Right atrium auricular region (tissue), 2 donors: ENCODE measurements around the gene PDE1A. TPM values are rescaled to one million over a fixed set of nuclear protein-coding genes. Genes with fewer than 3 reads are reported as not detected.

Experiments
- DNase-seq: peaks from one replicate; pipeline ENCODE4 v3.0.0-alpha.2; 2019; ENCODE audit warnings: low spot score
- H3K27ac ChIP-seq, 2 donors: fragments of 200-600 bp; sonication (generic); 1 replicate in 1 of 2; 2 replicates in 1 of 2; pipeline ENCODE4 v1.5.1; 2016 to 2019
- H3K27me3 ChIP-seq, 2 donors: fragments of 200-600 bp; sonication (generic); one replicate each; pipeline versions ENCODE4 v1.5.1 to v1.6.0; 2017 to 2019
- H3K36me3 ChIP-seq: fragments of 200-600 bp; sonication (generic); one replicate; pipeline ENCODE4 v1.5.1; 2016
- H3K4me1 ChIP-seq, 2 donors: fragments of 200-600 bp; sonication (generic); one replicate each; pipeline versions ENCODE4 v1.5.1 to v1.6.0; 2017 to 2019
- H3K4me3 ChIP-seq, 2 donors: fragments of 200-600 bp; sonication (generic); 1 replicate in 1 of 2; 2 replicates in 1 of 2; pipeline ENCODE4 v1.5.1; 2017 to 2019; ENCODE audit warnings: mild to moderate bottlenecking in 1 of 2, moderate library complexity in 1 of 2
- H3K9me3 ChIP-seq, 2 donors: fragments of 200-600 bp; sonication (generic); one replicate each; pipeline ENCODE4 v1.5.1; 2019
- total RNA-seq, 2 donors: library from RNA; depleted of rRNA; stranded (reverse); fragments of >200 nt; gene quantifications; one replicate each; pipeline ENCODE4 v1.1.0, GENCODE V29; 2016
- TF ChIP-seq, protein P1 (sequence below), 2 donors: fragments of 200-600 bp; sonication (generic); IDR thresholded peaks; one replicate each; pipeline ENCODE4 v1.5.1; 2019; ENCODE audit warnings: antibody characterized with exemption in 2 of 2

Gene PDE1A
- total RNA-seq, 2 donors from 2014 or later: 7.0 to 10.7 TPM

DNA sequence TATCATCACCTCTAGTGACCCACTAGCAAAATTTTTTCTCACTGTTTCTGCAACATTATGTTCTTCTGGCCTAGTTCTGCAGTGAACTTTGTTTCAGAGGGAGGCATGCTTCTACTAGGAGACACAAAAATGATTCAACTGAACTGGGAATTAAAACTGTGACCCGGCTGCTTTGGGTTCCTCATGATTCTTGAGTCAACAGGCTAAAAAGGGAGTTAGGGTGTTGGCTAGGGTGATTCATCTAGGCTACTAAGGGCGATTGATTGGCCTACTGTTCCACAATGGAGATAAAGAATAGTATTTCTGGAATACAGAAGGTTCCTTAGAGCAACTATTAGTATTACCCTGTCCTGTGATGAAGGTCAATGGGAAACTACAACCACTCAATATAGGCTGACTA, 261.6 kb downstream of the PDE1A start:
- Histone ChIP-seq H3K4me1 (no peaks in the 10 kb centered on the region), H3K36me3 (no peaks in the 10 kb centered on the region), H3K9me3 (no peaks in the 10 kb centered on the region), H3K4me3 (no peak overlapping the region), H3K27me3 (no peaks in the 10 kb centered on the region), H3K27ac (no peak overlapping the region)
- DNase-seq: no peak
- TF ChIP-seq, protein P1, sequence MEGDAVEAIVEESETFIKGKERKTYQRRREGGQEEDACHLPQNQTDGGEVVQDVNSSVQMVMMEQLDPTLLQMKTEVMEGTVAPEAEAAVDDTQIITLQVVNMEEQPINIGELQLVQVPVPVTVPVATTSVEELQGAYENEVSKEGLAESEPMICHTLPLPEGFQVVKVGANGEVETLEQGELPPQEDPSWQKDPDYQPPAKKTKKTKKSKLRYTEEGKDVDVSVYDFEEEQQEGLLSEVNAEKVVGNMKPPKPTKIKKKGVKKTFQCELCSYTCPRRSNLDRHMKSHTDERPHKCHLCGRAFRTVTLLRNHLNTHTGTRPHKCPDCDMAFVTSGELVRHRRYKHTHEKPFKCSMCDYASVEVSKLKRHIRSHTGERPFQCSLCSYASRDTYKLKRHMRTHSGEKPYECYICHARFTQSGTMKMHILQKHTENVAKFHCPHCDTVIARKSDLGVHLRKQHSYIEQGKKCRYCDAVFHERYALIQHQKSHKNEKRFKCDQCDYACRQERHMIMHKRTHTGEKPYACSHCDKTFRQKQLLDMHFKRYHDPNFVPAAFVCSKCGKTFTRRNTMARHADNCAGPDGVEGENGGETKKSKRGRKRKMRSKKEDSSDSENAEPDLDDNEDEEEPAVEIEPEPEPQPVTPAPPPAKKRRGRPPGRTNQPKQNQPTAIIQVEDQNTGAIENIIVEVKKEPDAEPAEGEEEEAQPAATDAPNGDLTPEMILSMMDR (IDR thresholded peaks at IDR 0.05): no peak

DNA sequence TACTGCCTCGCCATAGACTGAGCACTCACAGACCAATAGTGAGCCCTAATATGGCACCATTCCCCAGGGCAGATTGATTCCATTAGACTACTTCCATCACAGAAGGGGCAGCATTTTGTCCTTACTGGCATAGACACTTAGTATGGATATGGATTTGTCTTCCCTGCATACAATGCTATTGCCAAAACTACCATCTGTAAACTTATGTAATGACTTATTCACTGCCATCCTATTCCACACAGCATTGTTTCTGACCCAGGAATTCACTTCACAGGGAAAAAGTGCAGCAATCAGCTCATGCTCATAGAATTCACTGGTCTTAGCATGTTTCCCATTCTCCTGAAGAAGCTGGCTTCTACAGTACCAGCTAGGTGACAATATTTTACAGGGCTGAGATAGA, 262.1 kb downstream of the PDE1A start:
- no peaks in the 10 kb centered on the region for H3K27me3 ChIP-seq

DNA sequence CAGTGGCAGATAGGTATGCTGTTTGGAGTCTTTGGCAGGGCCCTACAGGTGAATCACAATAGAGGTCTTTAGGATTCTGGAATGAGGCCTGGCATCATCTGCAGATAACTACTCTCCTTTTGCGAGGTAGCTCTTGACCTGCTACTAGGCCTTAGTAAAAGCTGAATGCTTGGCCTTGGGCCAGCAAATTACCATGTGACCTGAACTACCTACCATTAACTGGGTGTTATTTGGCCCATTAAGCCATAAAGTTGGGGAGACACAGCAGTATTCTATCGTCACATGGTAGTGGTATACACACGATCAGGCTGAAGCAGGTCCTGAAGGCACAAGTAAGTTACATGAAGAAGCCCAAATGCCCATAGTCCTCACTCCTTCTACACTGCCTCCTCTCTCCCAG, 263.0 kb downstream of the PDE1A start:
- Histone ChIP-seq H3K27me3 (no peaks in the 10 kb centered on the region), H3K4me1 (no peaks in the 10 kb centered on the region), H3K27ac (no peak overlapping the region), H3K36me3 (no peaks in the 10 kb centered on the region), H3K9me3 (no peaks in the 10 kb centered on the region), H3K4me3 (no peak overlapping the region)
- DNase-seq: no peak
- TF ChIP-seq, protein P1 (IDR thresholded peaks at IDR 0.05): no peak

More for the DNA sequence above, 262.1 kb downstream of the PDE1A start:
- no peaks in the 10 kb centered on the region for H3K36me3 ChIP-seq
- no peaks in the 10 kb centered on the region for H3K9me3 ChIP-seq
- DNase-seq: no peak
- H3K4me1 ChIP-seq: no peaks in the 10 kb centered on the region
- no peak overlapping the region for H3K27ac ChIP-seq
- TF ChIP-seq, protein P1 (IDR thresholded peaks at IDR 0.05): no peak
- H3K4me3 ChIP-seq: no peak overlapping the region

DNA sequence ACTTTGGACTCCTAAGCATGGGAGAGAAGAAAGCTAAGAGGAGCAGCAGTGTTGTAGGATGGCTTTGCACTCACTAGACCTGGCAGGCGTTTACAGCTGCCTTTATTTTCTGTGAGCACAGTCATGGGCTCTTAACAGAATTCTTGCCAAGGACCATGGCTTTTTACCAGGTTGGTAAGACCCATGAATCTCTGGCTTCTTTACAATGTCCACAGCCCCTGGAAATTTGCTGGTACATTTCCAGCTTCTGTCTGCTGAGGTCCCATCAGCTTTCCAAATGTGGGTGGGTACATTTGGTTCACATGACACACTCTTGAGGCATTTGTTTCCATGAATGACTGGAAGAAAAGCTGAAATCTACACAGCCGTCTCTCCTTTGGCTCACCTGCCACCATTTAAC, 278.5 kb downstream of the PDE1A start:
- Histone ChIP-seq H3K27me3 (no peaks in the 10 kb centered on the region), H3K36me3 (no peaks in the 10 kb centered on the region), H3K4me1 (no peaks in the 10 kb centered on the region), H3K4me3 (no peak overlapping the region), H3K27ac (no peak overlapping the region), H3K9me3 (no peaks in the 10 kb centered on the region)
- no peak for DNase-seq
- TF ChIP-seq, protein P1 (IDR thresholded peaks at IDR 0.05): no peak

DNA sequence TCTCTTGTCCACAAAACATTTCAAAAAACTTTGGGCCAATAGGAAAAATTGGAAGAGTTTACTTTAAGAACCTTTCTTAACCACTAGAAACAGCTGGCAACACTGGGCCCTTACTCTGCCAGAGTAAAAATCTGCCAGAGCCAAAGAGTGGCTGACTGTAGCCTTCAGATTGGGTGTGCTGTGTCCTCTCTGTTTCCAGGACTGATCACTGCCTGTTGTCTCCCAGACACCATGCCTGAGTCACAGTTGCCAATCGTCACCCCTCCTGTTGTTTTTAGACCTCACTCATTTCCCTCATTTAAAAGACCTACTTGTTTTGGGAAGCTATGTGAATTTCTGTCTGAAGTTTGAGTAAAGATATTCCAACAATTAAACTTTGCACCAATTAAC, 282.1 kb downstream of the PDE1A start:
- no peaks in the 10 kb centered on the region for H3K27me3 ChIP-seq
- H3K27ac ChIP-seq: no peak overlapping the region
- DNase-seq: peak; percentile 65
- peaks cover 0 to 4% of the 10 kb centered on the region in 2 donors for H3K4me1 ChIP-seq
- H3K4me3 ChIP-seq: no peak overlapping the region
- no peaks in the 10 kb centered on the region for H3K36me3 ChIP-seq
- TF ChIP-seq, protein P1 (IDR thresholded peaks at IDR 0.05): no peak
- H3K9me3 ChIP-seq: no peaks in the 10 kb centered on the region

DNA sequence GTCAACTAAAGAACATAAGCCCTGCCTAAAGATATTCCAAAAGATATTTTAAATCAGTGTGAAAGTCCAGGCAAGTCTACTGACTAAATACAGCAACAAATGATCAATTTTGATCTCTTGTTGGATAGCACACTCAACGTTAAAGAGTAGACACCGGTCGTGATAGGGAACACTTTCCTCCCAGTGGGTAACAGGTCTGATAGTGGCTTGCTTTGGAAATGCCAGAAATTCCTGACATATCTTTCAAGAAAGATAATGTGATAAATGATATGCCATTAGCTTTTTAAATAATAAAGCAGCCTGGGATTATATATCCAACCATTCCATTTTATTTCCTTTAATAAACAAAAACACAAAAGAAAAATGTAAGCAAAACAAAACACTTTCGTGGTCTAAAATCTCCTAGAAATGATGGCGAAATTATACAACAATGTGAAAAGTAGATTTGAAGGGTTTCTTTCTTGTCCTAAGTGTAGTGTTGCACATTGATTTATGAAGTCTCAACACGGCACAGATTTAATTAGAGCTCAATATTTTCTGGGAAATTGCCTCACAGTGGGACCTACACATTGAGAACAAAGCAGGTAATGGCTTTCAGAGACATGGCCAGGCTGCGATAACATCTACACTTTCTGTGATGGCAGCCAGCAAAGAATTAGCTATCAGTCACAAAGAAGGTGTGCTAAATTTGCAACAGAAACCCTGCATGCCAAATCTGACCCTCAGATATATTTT, 282.6 kb downstream of the PDE1A start:
- H3K27me3 ChIP-seq: no peaks in the 10 kb centered on the region
- H3K27ac ChIP-seq: no peak overlapping the region

More for the DNA sequence above, 282.6 kb downstream of the PDE1A start:
- Histone ChIP-seq H3K9me3 (no peaks in the 10 kb centered on the region), H3K4me1 (peaks cover 0 to 4% of the 10 kb centered on the region in 2 donors), H3K36me3 (no peaks in the 10 kb centered on the region), H3K4me3 (no peak overlapping the region)
- DNase-seq: no peak
- TF ChIP-seq, protein P1 (IDR thresholded peaks at IDR 0.05): no peak
